SU-DHL-6 (cell line): ENCODE measurements around the gene GALNT6.

Experiments used
- CTCF ChIP-seq: fragments of 200-600 bp; sonication (generic); IDR thresholded peaks from one replicate; pipeline ENCODE4 v1.5.1; 2017; ENCODE audit warnings: antibody characterized with exemption, mild to moderate bottlenecking, low read length, moderate library complexity; ENCODE audit not compliant: insufficient read depth, poor library complexity, severe bottlenecking
- EZH2phosphoT487 ChIP-seq: fragments of 200-600 bp; sonication (generic), shearing (Covaris generic); conservative IDR thresholded peaks from 2 replicates; pipeline ENCODE4 v1.6.1; 2018; ENCODE audit warnings: mild to moderate bottlenecking, antibody characterized with exemption, low read length, moderate library complexity, mixed read lengths

GRCh38 chr12:51320311-51320694 is 70.9 kb downstream of the GALNT6 start:
- TF ChIP-seq CTCF (no peak), EZH2phosphoT487 (no peak)
